NOMO-1 (cell line): ENCODE results near the gene CHD9NB.
"Not testable (repeated sequence)": the region's sequence is repeated elsewhere in the genome, so short reads cannot be mapped to it uniquely, and the experiment has no call there.

Experiments used
- DNase-seq, 2 experiments: peaks; one replicate each; lab custom pipeline; 2025; ENCODE audit not compliant: unreplicated experiment in 2 of 2; lab: John Stamatoyannopoulos, UW

CHD9NB gene

DNA sequence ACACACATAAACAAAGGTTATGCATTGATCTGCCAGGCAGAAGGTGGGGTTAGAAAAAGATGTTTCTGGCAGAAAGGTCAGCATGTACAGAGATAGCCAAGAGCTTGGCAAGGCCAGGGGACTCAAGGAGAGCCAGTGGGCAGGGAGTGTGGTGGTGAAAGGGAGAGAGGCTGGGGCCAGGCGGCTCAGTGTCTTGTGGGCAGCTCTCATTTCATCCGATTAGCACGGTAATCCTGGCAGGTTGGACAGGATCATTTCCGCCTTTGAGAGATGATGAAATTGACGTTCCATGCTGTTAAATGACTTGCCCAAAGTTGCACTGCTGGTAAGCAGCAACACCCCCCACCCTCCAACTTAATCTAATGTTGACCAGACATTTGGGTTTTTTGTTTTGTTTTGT is 5.7 kb upstream of the CHD9NB start:
- DNase-seq: no peak

DNA sequence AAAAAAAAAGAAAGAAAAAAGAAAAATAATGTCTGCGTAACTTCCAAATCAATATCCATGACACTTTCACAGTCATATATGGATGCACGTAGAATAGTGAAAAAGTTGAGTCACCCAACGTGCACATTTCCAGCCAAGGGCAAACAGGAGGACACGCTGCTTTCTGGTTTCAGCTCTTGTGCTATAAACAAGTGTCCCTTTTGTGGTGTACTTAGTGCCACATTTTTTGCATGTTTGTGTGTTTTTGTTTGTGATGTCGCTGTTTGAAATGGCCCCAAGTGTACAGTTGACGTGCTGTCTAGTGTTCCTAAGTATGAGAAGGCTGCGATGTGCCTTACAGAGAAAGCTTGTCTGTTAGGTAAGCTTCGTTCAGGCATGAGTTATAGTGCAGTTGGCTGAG is 5.0 kb upstream of the CHD9NB start:
- no peak for DNase-seq

DNA sequence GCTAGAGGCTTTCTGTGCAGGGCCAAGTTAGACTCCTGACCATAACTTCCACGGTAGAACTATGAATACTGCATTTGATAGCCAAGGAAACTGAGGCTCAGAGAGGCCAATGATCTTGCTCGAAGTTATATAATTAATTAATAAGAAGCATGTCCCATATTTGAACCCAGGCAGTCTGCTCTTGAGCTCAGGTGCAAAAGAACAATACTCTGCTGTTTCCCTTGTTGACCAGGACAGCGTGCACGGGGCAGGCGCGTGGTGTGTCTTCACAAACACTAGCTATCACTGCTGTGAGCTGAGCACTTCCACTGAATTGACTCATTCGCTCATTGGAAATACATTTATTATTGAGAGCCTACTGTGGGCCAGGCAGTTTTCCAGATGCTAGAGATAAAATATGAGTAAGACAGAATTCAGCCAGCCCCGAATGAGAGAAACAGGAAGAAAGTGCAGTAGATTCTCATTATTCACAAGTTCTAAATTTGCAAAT is 3.7 kb upstream of the CHD9NB start:
- DNase-seq: no peak

DNA sequence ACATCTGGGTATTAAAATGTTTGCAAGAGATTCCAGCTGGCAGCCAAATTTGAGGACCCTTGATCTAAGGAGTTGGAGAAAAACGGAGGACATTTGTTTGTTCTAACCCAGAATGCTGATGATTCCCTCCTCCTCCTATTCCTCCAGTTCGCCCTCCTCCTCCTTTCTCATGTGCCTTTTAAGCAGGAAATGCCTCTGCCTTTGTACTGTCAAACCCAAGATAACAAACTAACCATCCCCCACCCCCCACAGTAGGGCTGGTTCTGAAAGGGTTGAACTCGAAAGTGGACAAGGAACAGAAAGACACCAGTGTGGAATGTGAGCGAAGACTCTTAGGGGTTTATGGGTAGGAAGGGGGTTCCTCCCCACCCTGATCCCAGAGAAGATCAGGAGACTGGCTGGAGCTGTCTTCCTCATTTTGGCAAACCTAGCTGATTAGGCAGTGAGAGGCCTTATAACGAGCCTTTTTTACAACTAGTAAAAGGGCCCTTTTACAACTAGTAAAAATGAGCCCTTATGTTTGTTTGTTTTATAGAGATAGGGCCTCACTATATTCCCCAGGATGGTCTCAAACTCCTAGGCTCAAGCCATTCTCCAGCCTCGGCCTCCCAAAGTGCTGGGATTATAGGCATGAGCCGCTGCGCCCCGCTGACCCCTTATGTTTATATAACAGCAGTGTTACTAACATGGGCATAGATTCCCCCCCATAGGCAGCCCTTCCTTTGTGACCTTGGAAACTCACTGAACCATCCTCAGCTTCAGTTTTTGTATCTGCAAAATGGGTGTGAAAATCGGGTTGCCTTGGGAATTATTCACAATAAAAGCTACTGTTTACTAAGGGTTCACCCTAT is 3.1 kb upstream of the CHD9NB start:
- no peak for DNase-seq

DNA sequence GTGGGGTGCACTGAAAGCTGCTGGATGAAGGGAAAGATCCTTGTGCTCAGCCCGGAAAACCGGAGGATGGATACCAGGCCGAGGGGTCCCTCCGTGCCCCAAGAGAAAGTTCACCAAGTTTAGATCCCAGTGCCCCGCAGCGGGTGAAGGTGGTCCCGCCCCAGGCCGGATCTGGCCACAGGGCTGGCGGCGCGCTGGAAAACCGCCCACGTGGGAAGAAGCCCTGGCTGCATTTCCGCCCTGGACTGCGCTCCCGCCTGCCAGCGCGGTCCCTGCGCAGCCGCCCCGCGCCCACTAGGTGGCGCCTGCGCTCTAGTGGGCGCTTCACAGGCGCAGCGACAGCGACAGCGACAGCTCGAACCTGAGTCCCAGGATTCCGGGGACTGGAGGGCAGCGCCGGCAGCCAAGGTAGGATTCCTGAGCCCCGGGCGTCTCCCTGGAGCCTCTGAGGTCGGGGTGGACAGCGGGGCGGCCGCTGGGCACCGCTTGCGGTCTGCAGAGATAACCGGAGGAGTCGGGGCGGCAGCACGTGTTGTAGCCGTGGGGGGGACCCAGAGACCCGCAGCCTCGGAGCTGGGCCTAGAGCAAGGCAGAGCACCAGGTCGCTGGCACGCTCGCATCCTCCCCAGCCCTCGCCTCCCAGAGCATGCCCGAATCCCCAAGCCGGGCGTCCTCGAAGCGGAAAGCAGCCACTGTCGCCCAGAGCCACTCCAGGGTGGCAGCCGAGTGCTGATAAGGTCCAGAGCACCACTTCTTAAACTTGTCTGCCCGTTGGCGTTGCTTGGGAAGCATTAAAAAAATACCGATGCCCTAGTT is 2.2 kb upstream of the CHD9NB start, which contains the start of gene CHD9:
Gene CHD9, plus strand, starts transcription at position 322 of the 816 bp plus-strand sequence. CDS start 101,099 bp downstream, outside the sequence.
- DNase-seq: peak; percentile 73 to 87

DNA sequence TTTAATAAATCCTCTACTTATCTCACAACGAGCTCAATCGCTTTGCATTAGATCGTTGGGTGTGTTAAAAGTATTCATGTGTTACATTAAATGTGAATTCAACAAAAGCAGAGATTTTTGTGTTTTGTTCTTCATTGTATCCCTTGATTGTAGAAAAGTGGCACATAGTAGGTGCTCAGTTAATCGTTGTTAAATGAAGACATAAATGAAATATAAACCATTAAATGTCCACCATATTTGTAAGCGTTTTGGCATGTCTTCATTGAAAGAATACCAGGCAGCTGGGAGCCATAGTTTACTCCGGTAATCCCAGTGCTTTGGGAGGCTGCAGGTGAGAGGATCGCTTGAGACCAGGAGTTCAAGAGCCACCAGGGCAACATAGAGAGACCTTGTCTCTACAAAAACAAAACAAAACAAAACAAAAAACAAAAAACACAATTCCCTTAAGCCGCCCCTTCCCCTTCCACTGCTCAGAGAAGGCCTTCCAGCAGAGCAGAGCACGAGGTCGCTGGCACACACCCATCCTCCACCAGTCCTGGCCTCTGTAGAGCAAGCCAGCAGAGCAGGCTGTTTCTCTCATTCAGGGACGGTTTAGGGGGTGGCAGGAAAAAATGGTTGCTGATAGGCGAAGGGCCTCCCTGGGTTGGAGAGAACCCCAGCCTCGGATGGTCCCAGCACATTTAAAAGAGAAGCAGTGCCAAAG is 1.4 kb upstream of the CHD9NB start:
- DNase-seq: peak; percentile 52 to 53

DNA sequence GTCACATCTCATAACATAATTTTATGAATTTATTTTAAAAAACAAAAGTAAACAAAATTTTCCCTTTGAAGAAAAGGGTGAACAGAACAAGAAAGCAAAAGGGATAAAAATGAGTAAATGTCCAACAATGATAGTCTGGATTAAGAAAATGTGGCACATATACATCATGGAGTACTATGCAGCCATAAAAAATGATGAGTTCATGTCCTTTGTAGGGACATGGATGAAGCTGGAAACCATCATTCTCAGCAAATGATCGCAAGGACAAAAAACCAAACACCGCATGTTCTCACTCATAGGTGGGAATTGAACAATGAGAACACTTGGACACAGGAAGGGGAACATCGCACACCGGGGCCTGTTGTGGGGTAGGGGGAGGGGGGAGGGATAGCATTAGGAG is 1.4 kb downstream of the CHD9NB start:
- DNase-seq: not testable (repeated sequence)

DNA sequence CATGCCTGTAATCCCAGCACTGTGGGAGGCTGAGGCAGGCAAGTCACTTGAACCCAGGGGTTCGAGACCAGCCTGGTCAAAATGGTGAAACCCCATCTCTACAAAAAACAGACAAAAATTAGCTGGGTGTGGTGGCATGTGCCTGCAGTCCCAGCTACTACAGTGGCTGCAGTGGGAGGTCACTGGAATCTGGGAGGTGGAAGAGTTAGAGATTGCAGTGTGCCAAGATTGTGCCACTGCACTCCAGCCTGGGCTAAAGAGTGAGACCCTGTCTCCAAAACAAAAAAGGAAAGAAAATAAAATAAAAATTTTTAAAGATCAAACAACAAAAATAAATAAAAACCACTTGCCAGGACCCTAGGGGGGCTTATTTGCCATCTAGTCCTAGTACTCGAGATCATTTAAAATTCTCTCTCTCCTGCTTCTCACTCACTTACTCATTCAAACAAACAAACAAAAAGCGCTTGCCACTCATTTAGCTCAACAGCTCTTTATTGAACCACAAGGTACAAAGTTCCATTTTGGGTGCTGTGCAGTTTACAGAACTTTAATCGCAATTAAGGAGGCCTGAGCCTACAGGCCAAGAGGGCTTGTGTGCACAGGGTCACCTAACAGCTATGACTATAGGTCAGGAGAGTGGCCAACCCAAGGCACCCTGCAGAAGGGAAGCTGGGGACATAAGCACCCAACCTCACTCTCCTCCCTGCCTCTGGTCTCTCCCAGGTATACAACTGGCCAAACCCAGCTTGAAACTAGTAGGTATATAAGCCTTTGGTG is 4.4 kb downstream of the CHD9NB start:
- DNase-seq: no peak

DNA sequence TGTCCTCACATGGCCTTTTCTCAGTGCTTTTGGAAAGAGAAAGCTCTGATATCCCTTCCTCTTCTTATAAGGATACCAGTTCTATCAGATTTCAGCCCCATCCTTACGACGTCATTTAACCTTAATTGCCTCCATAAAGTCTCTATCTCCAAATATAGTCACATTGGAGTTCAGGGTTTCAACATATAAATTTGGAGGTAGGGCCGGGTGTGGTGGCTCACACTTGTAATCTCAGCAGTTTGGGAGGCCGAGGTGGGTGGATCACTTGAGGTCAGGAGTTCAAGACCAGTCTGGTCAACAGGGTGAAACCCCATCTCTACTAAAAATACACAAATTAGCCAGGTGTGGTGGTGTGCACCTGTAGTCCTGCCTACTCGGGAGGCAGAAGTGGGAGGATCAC is 5.2 kb downstream of the CHD9NB start:
- DNase-seq: not testable (repeated sequence)

DNA sequence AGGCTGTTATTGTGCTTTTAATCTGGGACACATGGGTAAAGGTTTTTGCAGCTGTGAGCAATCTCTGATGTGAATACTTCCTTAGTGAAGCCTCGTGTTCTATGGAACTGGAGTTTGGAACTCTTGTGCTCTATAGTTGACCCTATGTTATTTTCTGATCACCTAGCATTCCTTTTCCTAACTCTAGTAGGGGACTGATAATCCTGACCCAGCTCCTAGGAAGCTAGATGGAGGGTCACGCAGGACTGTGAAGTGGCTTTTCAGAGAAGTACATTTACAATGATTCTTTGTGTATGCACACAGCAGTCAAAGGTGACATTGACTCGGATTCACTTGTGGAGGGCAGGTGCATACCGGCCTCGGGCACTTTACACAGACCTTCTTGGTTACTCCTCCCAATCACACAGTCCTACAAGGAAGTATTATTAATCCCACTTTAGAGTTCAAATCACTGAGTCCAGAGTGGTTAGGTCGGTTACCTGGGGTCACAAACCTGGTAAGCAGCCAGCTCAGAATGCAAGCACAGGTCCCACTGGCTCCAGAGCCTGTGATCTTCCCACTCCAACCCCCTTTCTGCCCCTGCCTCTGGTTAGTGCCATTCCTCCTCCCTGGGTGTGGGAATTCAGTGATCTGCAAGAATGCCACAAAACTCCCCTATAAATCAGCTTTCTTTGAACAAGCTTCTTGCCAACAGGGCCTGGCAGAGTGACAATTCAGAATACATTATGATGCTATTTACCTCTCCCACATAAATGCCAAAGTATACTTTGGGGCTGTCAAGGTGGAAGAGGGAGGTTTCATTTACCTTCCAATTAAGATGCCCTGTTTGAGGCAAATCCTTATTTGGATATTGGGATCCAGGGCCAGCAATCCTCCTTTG is 7.1 kb downstream of the CHD9NB start:
- no peak for DNase-seq

DNA sequence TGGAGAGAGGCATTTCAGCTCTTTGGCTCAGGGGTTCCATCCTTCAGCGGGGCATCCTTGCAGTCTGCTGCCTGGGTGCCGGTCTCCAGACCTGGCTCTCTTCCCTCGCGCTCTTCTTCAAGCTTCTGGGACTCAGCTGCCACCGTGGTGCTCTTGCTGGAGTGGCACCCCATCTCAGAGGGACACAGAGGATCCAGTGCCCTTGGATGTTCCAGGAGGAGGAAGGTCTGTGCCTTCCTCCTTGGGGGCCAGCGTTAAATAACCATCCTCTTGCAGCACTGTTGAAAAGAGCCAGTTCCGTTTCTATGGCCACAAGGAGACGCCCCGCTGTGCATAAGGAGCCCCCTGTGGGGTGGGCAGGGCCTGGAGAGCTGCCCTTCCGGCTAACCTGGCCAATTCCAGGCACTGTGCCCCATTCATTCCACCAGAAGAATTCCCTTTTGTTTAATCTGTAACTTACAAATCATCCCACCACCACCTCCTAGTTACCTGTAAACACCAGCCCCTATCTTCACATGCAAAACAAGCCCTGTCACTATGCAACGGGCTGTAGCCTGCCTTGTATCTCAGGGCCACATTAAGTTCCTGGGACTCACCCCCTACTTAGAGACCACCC is 8.6 kb downstream of the CHD9NB start:
- no peak for DNase-seq

DNA sequence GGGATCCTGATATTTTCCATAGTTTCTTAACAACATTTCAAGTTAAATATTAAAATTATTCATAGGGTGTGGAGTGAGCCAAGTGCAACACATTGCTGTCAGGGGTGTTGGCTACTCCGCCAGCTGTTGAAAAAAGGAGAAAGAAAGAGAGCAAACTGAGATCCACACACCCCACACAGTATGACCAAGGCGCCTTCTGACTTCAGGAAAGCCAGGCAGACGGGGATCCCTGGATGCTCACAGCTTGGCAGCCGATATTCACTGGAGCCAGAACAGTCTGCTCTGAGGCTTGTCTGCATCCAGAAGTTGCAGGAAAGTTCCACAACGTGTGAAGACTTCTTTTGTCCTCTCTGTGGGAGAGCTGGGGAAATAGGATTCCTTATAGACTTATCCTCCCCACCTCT is 9.3 kb downstream of the CHD9NB start:
- no peak for DNase-seq

DNA sequence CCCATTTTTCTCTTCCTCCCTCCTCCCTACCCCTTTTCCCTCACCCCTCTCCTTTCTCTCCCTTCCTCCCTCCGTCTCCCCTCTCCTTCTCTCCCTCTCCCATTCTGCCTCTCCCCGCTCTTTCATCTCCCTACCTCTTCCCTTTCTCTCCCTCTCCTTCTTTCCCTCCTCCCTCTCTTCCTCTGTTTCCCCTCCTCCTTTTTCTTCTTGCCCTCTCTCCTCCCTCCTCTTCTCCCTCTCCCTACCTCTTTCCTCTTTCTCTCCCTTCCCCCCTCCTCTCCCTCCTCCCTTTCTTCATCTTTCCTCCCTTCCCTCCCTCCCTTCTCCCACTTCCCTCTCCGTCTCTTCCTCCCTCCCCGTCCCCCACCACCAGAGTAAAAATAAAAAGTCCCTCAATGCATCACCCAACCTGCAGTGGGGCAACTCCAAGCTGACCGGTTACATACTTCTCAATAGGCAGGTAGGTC is 10.4 kb downstream of the CHD9NB start:
- no peak for DNase-seq

DNA sequence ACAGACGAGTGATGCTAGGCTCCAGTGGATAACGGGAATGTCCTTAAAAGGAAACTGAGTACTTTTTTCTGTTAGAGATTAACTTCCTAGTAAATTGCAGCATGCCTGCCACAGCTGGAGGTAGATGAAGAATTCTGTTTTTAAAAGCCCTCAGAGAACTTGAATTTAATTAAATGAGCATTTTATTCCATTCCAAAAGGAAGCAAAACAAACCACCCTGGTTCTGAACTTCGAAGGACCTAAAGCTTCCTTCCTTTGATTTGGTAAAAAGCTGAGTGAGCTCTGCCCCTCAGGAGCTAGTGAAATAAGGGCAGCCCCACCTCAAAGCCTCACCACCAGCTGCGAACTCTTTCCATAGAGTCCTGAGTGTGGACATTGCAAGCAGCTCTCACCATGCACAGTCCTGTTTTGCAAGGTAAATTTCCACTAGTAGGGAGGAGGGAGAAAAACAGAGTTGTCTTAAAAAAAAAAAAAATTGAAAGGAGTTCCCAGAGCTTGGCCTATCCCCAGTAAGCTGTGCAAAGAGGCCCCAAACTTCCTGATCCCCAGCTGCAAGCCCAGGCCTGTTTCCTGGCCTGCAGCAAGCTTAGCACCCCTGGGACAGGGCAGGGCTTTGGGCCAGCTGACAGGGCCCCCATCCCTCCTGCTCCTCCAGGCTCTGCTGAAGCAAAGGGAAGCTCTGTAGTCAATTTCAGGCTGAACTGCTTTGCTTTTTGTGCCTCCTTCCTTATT is 11.2 kb downstream of the CHD9NB start:
- peak; percentile 27 to 62 for DNase-seq

DNA sequence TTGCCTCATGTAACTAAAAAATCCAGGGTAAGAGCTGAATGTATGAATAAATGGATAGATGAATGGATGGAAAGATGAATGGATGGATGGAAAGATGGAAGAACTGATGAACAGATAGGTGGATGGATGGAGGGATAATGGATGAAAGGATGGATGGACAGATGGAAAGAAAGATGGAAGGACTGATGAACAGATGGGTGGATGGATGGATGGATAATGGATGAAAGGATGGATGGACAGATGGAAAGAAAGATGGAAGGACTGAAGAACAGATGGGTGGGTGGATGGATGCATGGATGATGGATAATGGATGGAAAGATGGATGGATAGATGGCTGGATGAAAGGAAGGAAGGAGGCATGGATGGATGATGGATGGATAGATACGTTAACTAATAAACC is 11.9 kb downstream of the CHD9NB start:
- no peak for DNase-seq

DNA sequence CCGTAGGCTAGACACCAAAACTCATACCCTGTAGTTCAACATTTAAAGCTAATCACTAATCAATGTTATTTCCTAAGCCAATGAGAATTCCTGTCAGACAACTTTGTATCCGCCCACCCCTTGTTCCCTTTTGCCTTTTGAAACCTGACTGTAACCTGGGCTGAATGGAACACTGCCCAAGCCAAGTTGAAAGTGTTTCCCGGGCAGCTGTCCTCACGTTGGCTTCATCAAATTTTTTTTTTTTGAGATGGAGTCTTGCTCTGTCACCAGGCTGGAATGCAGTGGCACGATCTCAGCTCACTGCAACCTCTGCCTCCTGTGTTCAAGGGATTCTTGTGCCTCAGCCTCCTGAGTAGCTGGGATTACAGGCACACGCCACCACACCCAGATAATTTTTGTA is 16.0 kb downstream of the CHD9NB start:
- DNase-seq: not testable (repeated sequence)

DNA sequence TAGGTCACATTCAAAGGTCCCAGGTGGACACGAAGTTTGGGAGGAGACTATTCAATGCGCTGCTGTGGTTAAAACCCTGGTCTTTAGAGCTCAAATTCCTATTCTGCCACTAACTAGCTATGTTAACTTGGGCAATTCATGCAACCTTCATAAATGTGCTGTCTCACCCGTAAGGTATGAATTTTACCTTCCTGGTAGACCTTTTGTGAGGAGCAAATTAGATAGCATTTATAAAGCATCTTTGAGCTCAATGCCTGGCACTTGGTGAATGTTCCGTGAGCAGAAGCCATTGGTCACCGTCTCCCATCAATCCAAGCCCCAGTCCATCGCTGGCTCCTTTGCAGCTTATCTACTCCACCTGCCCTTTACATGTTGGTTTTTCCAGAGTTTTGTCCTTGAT is 16.6 kb downstream of the CHD9NB start:
- DNase-seq: no peak
